HG03196 (cell line): ENCODE data around the gene ADAMTS15.

Experiments used
- ATAC-seq: cut with Tn5 transposase; IDR thresholded peaks from one replicate; pipeline ENCODE4 v1.9.1; 2021; ENCODE audit not compliant: unreplicated experiment

ADAMTS15 gene, protein sequence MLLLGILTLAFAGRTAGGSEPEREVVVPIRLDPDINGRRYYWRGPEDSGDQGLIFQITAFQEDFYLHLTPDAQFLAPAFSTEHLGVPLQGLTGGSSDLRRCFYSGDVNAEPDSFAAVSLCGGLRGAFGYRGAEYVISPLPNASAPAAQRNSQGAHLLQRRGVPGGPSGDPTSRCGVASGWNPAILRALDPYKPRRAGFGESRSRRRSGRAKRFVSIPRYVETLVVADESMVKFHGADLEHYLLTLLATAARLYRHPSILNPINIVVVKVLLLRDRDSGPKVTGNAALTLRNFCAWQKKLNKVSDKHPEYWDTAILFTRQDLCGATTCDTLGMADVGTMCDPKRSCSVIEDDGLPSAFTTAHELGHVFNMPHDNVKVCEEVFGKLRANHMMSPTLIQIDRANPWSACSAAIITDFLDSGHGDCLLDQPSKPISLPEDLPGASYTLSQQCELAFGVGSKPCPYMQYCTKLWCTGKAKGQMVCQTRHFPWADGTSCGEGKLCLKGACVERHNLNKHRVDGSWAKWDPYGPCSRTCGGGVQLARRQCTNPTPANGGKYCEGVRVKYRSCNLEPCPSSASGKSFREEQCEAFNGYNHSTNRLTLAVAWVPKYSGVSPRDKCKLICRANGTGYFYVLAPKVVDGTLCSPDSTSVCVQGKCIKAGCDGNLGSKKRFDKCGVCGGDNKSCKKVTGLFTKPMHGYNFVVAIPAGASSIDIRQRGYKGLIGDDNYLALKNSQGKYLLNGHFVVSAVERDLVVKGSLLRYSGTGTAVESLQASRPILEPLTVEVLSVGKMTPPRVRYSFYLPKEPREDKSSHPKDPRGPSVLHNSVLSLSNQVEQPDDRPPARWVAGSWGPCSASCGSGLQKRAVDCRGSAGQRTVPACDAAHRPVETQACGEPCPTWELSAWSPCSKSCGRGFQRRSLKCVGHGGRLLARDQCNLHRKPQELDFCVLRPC

DNA sequence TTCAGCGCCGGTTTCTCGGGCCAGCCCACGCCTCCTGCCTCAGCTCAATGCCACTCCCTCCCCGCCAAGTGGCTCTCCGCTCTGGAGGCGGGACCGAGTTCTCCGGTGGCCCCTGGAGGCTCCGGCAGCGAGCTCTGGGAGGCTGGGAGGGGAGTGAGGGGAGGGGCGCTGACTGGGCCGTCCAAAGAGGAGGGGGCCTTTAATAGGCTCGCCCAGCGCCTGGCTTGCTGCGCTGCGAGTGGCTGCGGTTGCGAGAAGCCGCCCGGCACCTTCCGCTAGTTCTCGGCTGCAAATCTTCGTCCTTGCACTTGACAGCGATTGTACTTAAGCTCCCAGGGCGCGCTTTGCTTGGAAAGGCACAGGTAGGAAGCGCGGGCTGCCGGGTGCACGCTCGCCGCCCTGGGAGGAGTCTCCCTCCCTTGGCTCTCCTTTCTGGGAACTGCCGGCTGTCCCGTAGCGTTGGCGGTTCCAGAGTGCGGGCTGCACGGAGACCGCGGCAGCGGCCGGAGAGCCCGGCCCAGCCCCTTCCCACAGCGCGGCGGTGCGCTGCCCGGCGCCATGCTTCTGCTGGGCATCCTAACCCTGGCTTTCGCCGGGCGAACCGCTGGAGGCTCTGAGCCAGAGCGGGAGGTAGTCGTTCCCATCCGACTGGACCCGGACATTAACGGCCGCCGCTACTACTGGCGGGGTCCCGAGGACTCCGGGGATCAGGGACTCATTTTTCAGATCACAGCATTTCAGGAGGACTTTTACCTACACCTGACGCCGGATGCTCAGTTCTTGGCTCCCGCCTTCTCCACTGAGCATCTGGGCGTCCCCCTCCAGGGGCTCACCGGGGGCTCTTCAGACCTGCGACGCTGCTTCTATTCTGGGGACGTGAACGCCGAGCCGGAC lies at the start of gene ADAMTS15:
Gene ADAMTS15 (plus strand): TSS at position 230 of the 894 bp plus-strand sequence. CDS start 329 bp downstream, at position 559.
- ATAC-seq: no peak

DNA sequence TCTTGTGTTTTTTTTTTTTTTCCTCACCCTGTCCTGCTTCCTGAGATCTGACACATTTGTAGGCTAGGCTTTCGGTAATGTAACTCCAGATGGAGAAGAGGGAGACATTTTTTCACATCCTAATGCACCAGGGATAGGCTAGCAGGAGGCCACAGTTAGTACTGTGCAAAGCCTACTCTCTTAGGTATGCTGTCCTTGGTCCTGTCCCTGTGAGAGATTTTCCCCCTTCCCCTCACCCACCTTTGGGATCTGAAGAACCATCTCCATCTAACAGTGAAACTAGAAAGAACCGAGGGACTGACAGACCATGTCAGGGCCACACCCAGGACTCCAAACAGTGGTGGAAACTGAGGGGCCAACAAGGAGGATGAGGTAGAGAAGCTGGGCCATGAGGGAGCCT lies 49.2 kb upstream of the ADAMTS15 start:
- ATAC-seq: no peak

DNA sequence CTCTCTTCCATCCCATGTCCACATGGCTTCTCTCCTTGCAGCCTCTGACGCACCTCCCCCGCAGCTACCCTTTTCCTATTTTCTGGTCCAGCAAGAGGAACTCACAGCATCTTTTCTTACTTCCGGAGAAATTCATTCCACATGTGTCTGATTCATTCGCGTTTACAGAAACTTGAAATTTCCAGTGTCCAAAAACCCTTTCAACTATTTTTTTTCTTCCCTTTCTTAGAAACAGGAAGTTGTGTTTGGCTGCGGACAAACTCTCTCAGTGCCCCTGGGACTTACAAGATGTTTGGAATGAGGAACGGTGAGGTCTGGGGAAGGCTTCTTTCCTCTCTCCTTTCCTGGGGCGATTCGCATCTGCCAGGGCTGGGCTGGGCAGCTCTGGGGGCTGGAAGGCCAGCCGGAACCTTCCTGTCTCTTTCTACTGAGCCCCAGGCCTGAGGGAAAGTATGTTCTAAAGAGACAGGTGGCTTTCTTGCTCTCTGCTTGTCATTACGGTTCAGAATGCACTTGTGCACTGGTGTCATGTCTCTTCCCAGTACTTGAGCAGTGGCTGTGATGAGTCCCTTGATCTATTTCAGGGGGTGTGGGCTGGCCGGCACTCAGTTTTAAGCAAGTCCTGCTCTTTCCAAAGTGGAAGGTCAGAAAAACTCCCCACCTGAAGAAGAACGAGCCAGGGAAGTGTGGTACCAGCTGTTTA lies 47.5 kb upstream of the ADAMTS15 start:
- no peak for ATAC-seq

DNA sequence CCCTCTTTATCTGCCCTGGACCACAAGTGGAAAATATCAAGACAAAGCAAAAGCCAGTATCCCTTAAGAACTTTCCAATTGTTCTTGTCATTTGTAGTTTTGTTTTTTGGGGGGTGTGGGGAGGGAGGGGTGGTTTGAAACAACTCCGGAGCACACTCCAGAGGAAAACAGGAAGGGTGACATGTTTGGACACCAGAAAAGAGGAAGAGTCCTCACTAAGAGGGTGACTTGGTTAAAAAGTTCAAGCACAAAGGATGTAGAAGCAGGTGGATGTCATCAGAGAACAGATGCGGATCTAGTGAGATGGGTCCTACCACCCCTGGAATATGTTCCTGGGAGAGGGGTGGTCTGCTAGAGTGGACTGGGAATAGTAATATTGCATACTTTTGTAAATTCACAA lies 45.9 kb upstream of the ADAMTS15 start:
- ATAC-seq: no peak

DNA sequence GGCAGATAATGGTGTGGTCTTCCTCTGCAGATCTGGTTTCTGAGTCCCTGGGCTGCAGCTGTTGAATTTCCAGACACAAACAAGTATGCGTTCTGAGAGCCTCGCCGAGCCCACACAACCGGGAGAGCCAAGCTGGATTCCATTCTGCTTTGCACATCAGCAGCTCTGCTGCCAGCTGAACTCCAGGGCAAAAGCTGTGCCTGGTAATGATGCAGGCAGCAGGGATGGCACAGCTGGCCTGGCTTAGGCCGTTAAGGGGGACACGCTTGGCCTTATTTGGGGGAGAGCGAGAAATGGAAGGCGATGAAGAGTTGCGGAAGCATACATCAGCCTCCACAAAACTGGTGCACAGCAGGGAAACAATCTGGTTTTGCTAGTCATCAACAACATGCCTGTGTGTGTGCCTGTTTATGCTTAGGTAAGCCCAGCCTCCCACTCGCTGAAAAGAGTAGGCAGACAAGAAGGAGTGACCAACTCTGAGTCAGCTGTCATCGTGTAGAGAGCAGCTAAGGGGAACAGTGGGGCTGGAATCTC lies 45.1 kb upstream of the ADAMTS15 start:
- no peak for ATAC-seq

DNA sequence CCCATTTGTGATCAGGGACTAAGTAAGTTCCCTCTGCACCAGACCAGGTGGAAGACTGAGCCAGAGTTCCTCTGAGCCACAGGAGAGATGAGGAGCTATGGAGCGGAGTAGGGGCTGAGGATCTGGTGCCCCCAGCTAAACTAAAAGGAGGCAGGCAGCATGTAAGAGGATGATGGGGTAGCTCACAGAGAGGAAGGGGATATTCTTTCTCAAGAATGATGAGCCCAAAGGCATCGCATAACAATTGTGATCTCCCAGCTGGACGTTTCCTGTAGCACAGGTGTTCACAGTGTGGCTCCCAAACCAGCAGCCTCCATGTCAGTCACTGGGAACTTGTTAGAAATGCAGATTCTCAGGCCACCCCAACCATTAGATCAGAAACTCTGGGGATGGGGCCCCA lies 44.5 kb upstream of the ADAMTS15 start:
- ATAC-seq: no peak

DNA sequence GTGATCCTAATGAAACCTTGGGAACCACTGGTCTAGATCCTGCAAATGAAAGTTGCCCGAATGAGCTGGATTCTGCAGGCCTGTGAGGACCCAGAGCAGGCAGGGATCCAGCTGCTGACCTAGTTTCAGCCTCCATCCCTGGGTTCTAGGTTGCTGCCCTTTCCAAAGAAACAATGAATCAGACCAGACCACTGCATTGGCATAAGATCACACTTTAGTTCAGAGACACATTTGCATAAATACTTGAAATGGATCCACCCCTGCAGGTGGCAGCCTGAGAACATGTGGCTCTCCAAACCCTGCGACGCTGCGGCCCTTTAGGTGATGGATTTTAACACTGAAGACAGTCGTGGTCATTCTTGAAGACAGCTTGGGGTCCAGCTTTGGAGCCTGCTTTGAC lies 43.7 kb upstream of the ADAMTS15 start:
- ATAC-seq: no peak

DNA sequence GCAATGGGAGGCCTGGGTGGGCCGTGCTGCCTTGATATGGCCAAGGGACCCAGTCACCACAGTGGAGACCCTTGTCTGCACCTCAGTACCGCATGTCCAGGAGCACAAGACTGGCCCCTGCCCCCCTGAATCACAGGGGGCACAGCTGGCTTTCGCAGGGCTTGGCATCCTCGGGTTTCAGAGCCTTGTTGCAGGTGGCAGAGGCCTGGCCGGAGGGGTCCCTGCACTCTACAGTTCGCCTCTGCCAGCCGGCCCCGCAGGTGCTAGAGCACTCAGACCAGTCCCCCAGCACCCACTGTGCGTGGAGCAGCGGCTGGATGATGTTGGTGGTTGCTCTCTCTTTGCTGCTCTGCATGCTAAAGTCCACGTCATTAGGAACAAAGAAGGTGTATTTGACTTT lies 43.0 kb upstream of the ADAMTS15 start:
- no peak for ATAC-seq

DNA sequence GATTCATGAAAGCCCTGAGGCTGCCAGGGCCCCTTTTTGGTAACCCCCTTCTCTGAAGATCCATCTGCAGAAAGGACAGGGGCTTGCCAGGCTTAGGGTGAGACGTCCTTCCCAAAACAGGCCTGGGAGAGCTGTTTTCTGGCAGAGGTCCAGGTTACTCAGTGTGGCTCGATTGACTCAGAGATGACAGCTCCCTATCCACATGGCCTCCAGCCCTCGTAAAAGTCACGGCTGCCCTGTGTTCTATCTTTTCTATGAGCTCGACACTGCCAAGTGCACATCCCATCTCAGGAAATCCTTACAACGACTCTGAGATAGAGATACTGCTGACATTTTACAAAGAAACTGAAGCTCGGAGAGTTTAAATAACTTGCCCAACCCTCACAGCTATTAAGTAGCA lies 40.5 kb upstream of the ADAMTS15 start:
- no peak for ATAC-seq

DNA sequence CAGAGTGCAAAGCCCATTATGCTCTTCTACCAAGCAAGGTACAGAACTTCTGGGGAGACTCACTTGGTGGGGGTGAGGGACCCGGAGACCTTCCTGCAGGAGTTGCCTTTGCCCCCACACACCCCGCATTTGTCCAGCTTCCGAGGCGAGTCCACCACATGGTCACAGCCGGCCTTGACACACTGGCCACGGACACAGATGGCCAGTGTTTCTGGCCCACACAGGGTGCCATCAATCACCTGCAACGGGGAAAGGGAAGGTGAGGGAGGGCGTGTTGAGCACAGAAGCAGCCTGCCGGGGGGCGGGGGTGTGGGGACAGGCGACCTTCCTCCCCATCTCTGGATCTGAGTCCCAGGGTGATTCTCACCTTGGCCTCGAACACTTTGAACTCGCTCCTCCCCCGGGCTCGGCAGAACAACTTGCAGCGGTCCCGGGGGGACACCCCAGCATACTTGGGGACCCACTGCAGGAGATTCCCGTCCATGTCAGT lies 40.0 kb upstream of the ADAMTS15 start:
- ATAC-seq: no peak

DNA sequence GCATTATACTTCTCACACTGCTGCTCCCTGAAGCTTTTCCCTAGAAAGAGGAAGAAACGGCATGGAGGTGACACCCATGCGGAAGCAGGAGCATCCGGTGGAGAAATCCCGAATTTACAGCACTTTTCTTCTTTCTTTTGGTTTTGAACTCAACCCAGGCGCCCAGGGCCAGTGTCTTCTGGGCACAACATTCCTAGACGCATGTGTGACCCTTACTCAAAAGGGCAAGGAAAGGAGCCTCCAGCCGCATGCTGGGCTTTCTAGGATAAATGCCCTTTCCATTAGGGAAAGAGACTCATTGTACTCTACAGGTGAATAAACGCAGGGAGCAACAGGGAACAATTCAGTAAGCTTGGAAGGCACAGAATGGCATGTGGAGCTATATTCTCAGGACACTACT lies 39.5 kb upstream of the ADAMTS15 start:
- no peak for ATAC-seq

DNA sequence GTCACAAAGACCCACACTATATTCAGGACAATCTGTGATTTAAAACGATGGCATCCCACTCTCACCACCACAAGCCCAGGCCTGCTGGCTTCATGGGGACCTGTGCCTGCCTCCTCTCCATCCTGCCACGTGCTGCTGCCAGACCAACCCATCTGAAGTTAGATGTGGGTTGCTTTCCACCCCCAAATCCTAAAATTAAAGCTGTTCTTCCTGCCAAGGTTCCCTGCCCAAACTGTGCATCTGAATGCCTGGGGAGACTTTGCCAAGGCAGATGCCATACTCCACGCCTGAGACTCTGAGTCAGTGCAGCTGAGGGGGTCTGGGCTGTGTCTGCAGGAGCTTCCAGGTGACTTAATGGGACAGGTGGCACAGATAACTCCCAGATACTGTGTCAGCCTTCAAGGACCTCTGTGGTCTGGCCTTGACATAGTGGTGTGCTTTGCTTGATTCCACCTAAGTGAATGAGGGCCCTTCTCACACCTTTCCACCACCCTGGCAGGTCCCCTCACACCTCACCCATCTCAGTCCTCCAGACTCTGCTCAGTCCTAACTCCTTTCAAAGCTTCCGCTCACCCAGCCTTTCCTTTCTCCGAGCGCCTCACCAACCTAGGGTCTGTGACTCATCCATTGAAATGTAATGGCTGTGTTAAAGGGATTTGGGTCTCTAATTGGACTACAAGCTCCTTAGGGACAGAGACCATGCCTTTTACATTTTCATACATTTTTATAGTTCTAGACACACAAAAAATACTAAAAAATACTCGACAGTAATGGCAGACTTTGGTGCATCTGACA lies 38.7 kb upstream of the ADAMTS15 start:
- no peak for ATAC-seq

DNA sequence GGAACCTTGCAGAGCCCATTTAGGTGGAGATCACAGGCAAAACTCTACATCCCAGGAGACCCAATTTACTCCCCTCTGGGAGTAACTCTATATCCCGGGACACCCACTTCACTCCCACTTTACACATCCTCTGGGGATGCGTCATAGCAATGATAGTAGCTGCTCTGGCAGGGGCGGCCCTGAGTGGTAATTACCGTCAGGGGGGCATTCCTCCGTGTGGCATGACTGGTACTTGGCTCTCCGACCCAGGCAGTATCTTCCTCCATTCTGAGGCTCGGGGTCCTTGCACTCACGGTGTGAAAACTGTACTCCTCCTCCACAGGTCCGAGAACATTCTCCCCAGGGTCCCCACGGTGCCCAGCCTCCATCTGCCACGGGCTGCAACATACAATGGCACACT lies 37.2 kb upstream of the ADAMTS15 start:
- ATAC-seq: no peak

DNA sequence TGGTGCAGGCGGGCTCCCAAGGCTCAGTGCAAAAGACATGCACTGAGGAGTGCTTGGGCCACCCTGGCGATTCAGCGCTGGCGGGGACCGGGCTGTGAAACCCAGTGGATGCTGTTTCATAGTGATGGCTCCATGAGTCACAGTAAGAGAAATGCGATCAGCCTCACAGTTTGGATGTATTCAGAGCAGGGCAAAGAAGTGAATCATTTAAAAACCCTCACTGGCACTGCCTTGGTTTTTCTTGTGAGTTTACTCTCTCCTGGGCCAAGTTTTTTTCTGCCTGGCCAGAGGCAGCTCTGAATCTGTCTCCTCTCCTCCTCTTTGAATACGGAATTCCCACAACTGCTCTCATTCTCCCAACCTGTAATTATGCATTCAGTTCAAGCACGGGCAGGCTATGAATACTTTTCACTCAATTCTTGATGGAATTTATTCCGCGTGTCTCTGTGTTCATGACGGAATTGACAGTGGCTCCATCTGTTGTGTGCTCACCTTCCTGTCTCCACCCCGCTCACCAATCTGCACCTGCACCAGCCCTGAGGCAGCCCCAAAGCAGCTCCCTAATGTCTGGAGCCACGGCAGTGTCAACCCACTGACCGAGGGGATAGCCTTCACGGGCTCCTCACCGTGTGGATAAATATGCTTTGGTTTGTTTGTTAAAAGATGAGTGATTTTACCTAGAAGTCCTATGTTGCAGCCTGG lies 34.9 kb upstream of the ADAMTS15 start:
- ATAC-seq: no peak

DNA sequence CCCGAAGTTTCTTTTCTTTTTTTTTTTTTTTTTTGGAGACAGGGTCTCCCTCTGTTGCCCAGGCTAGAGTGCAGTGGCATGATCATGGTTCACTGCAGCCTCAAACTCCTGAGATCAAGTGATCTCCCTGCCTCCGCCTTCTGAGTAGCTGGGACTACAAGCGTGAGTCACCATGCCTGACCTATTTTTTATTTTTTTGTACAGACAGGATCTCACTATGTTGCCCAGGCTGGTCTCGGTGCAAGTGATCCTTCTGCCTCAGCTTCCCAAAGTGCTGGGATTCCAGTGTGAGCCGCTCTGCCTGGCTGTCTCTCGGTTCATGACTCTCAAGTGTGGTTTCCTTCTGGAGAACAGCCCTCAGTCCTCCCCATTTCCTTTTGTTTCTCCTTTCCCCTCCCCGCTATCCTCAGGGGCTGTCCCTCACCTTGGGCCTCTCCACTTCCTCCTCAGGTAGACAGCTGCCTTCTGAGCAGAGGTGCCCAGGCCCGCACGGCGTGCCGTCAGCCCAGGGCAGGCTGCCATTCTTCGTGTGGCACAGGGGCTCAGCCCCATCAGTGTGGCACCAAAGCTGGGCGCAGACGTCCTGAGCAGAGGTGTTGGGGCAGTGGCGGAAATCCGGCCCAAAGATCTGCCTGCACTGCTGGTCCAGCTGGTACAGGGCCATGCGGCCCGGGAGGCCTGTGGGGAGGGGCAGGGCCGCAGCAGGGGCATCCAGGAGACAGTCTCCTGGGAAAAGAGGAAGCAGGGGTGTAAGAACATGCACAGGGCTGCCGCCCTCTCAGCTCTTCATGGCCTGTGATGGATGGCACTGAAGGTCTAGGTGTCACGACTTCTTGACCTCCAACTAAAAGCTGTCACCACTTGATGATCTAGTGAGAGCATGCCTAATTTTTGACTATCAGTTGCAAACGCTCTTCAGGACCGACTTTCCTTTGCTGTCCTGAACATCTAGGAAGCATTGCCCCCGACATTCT lies 34.1 kb upstream of the ADAMTS15 start:
- no peak for ATAC-seq

DNA sequence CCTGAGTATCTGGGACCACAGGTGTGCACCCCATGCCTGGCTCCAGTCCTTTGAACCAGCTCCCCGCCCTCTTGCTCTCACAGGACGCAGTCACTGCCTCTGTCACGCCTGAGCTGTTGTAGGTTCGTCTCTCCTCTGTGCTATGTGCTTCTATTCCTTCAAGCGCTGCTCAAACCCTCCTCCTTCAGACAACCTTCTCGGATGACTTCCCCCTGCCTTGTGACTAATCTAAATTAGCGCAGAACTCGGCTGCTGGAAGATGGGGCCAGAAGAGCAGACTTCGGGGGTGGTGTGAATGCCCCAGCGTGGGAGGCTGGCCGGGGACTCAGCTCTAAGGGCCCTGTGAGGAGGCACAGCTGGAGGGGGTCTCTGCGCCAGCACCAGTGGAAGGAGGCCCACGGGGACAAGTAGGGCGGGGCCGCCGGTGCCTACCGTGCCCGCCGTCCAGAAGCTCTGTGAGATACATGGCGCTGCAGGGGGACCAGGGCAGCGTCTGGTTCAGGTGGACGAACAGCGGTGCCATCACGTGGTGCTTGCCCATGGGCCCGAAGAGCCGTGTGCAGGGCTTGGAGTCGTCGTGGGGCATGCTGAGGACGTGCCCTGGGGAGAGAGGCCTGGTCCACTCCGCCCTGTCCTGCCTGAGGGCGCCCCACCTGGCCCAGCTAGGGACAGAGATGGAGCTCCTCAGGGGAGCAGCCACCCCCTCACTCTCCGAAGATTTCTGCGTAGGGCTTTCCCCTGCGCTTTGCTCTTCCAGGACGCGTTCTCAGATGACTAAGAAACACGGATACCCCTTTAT lies 32.5 kb upstream of the ADAMTS15 start:
- no peak for ATAC-seq

DNA sequence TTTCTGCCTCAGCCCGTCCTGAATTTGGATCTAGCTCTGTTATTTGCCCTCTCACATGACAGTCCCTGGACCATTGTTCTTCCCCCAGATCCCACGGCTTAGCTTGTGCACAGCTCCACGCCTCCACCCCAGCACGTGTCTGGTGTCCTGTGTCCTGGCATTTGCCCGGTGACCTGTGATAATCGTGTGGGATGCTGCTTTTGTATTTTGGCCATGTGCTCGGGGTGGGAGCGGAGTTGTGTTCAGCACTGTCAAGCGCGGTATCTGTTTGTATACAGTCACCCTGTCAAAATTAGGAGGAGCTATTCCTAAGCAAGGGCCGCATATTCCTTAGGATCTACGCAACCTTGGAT lies 31.9 kb upstream of the ADAMTS15 start:
- no peak for ATAC-seq
